ENCODE data around the gene MYO18B. TPM values are rescaled to one million over a fixed set of nuclear protein-coding genes. Genes with fewer than 3 reads are reported as not detected.

MYO18B gene
- total RNA-seq, 2 experiments from 2014 or later = 1.6 to 1.8 TPM

DNA sequence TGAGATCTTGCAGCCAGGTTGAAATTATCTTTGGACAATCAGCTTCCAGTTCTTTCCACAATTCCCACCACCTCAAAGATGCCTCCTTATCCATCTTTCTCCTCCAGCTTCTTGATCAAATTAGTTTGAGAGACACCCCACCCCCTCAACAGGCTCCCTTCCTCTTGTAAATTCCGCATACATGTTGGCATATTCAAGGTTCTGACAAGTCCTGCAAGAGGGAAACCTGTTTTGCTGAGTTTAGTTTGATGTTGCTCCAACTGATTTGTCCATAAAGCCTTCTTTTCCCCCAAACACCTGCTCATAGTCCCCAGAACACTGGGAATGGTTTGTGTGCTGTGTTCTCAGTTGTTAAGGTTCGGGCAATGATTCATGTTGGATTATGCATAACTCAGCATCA lies 73.6 kb downstream of the MYO18B start:
- intact Hi-C loops (cut with micrococcal nuclease) = no loop called here
- POLR2A ChIA-PET = no interaction called here
- TF ChIP-seq, protein P1, sequence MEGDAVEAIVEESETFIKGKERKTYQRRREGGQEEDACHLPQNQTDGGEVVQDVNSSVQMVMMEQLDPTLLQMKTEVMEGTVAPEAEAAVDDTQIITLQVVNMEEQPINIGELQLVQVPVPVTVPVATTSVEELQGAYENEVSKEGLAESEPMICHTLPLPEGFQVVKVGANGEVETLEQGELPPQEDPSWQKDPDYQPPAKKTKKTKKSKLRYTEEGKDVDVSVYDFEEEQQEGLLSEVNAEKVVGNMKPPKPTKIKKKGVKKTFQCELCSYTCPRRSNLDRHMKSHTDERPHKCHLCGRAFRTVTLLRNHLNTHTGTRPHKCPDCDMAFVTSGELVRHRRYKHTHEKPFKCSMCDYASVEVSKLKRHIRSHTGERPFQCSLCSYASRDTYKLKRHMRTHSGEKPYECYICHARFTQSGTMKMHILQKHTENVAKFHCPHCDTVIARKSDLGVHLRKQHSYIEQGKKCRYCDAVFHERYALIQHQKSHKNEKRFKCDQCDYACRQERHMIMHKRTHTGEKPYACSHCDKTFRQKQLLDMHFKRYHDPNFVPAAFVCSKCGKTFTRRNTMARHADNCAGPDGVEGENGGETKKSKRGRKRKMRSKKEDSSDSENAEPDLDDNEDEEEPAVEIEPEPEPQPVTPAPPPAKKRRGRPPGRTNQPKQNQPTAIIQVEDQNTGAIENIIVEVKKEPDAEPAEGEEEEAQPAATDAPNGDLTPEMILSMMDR (IDR thresholded peaks at IDR 0.05) = no peak
- Mint-ChIP-seq H3K36me3 (ENCODE audit: low read depth) (no peaks in the 10 kb centered on the region), H3K4me1 (ENCODE audit: low read depth) (no peaks in the 10 kb centered on the region), H3K27ac (no peak overlapping the region), H3K27me3 (peaks cover 18% of the 10 kb centered on the region), H3K4me3 (no peak overlapping the region), H3K9me3 (peaks cover 1% of the 10 kb centered on the region)
- DNase-seq (no peak), ATAC-seq (no peak)
- CTCF ChIA-PET = no interaction called here

GRCh38 chr22:25816522-25817059 lies 74.6 kb downstream of the MYO18B start:
- no peak for DNase-seq
- no peaks in the 10 kb centered on the region for H3K36me3 Mint-ChIP-seq (ENCODE audit: low read depth)
- H3K4me3 Mint-ChIP-seq = no peak overlapping the region

DNA sequence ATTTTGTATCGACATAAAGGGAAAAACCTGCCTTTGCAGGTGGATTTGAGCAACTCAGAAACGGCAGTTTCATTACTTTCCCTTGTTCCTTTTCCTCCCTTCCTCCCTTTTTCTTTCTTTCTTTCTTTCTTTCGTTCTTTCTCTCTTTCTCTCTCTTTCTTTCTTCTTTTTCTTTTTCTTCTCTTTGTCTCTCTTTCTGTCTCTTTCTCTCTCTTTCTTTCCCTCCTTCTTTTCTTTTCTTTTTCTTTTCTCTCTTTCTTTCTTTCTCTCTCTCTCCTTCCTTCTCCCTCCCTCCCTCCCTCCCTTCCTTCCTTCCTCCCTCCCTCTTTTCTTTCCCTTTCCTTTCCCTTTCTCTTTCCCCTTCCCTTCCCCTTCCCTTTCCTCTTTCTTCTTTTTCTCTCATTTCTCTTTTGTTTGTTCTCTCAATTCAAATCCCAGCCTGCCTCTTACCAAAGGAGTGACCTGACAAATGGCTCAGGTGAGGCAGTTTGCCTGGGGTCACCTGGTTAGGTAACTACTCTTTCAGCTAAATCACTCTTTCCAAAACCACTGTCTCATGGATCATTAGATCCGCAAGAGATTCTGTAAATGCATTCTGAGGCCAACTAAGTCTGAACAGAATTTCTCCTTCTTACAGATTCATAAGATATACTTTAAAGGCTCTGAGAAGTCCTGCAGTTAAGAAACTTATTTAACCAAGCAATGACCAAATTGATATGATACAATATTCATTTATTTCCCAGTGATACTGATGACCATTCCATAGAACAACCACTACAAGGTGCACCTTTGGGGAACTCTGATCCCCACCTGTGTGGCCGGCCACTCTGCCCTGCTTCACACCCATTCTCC lies 75.3 kb downstream of the MYO18B start:
- H3K27me3 Mint-ChIP-seq = peaks cover 20% of the 10 kb centered on the region
- no peak overlapping the region for H3K4me3 Mint-ChIP-seq
- ChIA-PET POLR2A (no interaction called here), CTCF (interaction anchor here (1.9 kb wide), 1 partner anchor 11 kb away, joined by 4 read pairs; no protein-coding TSS in a partner anchor)
- no peaks in the 10 kb centered on the region for H3K36me3 Mint-ChIP-seq (ENCODE audit: low read depth)
- intact Hi-C loops (cut with micrococcal nuclease) = no loop called here
- H3K27ac Mint-ChIP-seq = no peak overlapping the region
- TF ChIP-seq, protein P1 (IDR thresholded peaks at IDR 0.05) = no peak
- no peak for DNase-seq
- no peaks in the 10 kb centered on the region for H3K4me1 Mint-ChIP-seq (ENCODE audit: low read depth)
- peaks cover 1% of the 10 kb centered on the region for H3K9me3 Mint-ChIP-seq
- no peak for ATAC-seq

More at GRCh38 chr22:25816522-25817059, 74.6 kb downstream of the MYO18B start:
- peaks cover 18% of the 10 kb centered on the region for H3K27me3 Mint-ChIP-seq
- TF ChIP-seq, protein P1 (IDR thresholded peaks at IDR 0.05) = no peak
- H3K27ac Mint-ChIP-seq = no peak overlapping the region
- ChIA-PET CTCF (no interaction called here), POLR2A (no interaction called here)
- H3K9me3 Mint-ChIP-seq = peaks cover 1% of the 10 kb centered on the region
- ATAC-seq = no peak
- intact Hi-C loops (cut with micrococcal nuclease) = no loop called here
- H3K4me1 Mint-ChIP-seq (ENCODE audit: low read depth) = no peaks in the 10 kb centered on the region

GRCh38 chr22:25818541-25818940 lies 76.6 kb downstream of the MYO18B start:
- no peak overlapping the region for H3K27ac Mint-ChIP-seq
- H3K27me3 Mint-ChIP-seq = peaks cover 20% of the 10 kb centered on the region
- DNase-seq = no peak
- ChIA-PET CTCF (interaction anchor here (1.9 kb wide), 1 partner anchor 10 kb away, joined by 4 read pairs; no protein-coding TSS in a partner anchor), POLR2A (no interaction called here)
- intact Hi-C loops (cut with micrococcal nuclease) = no loop called here
- no peak for ATAC-seq
- H3K36me3 Mint-ChIP-seq (ENCODE audit: low read depth) = no peaks in the 10 kb centered on the region
- H3K9me3 Mint-ChIP-seq = peaks cover 1% of the 10 kb centered on the region
- TF ChIP-seq, protein P1 (IDR thresholded peaks at IDR 0.05) = no peak
- H3K4me3 Mint-ChIP-seq = no peak overlapping the region
- H3K4me1 Mint-ChIP-seq (ENCODE audit: low read depth) = no peaks in the 10 kb centered on the region

GRCh38 chr22:25822344-25822743 lies 80.4 kb downstream of the MYO18B start:
- Mint-ChIP-seq H3K4me3 (no peak overlapping the region), H3K9me3 (peaks cover 1% of the 10 kb centered on the region), H3K27ac (no peak overlapping the region), H3K27me3 (peaks cover 8% of the 10 kb centered on the region), H3K36me3 (ENCODE audit: low read depth) (no peaks in the 10 kb centered on the region), H3K4me1 (ENCODE audit: low read depth) (no peaks in the 10 kb centered on the region)
- ChIA-PET POLR2A (no interaction called here), CTCF (no interaction called here)
- TF ChIP-seq, protein P1 (IDR thresholded peaks at IDR 0.05) = no peak
- DNase-seq (no peak), ATAC-seq (no peak)
- intact Hi-C loops (cut with micrococcal nuclease) = no loop called here
